Measurements from ENCODE around the gene KRT13. TPM values are rescaled to one million over a fixed set of nuclear protein-coding genes. Genes with fewer than 3 reads are reported as not detected.

The KRT13 gene
- total and polyA plus RNA-seq, 2 of the 4 experiments (the other 2 are of a cell fraction), result 0.18 to 0.56 TPM

GRCh38 chr17:41522301-41523224, 17.2 kb upstream of the KRT13 start:
- Histone ChIP-seq H3K4ac (ENCODE audit: low read depth, low read length) (peak overlapping the region; percentile 93), H3K9ac (ENCODE audit: low read depth, low read length) (no peak overlapping the region; the same call in 1 of the 2 replicates), H3K18ac (ENCODE audit: low read depth, low read length) (peak overlapping the region; percentile 63; the same call in 1 of the 2 replicates), H2BK5ac (ENCODE audit: low read depth, low read length, poor library complexity, severe bottlenecking) (peak overlapping the region; percentile 93), H2AFZ (replicated peaks; ENCODE audit: low read length, poor library complexity) (peak overlapping the region; percentile 79), H3K4me1 (ENCODE audit: control insufficient read depth, insufficient read depth, low read length) (peaks cover 27% of the 10 kb centered on the region), H3K79me1 (ENCODE audit: low read depth in 1 of 2, low read length in 2 of 2) (peaks cover 0 to 4% of the 10 kb centered on the region in 2 experiments; a peak in 1 of 4 replicates), H4K5ac (ENCODE audit: low read depth, low read length) (peak overlapping the region; percentile 88; the same call in 1 of the 2 replicates), H2BK15ac (ENCODE audit: low read depth, low read length) (peak overlapping the region; percentile 100; the same call in 2 of the 3 replicates), H3K27me3 (ENCODE audit: control insufficient read depth, insufficient read depth, low read length) (peaks cover under 1% of the 10 kb centered on the region; the same call in 1 of the 2 replicates), H2AK5ac (ENCODE audit: low read depth, low read length) (peak overlapping the region; percentile 98), H3K56ac (ENCODE audit: extremely low read depth, insufficient read depth, low read length) (peak overlapping the region; percentile 48; the same call in 1 of the 2 replicates), H2BK20ac (ENCODE audit: low read depth, low read length) (peak overlapping the region; percentile 98), H3K9me3 (ENCODE audit: control insufficient read depth, insufficient read depth, low read length) (no peaks in the 10 kb centered on the region), H3K14ac (replicated peaks; ENCODE audit: low read depth, low read length) (peak overlapping the region; percentile 96), H3K36me3 (ENCODE audit: control insufficient read depth, insufficient read depth, low read length) (no peaks in the 10 kb centered on the region), H2AK9ac (replicated peaks; ENCODE audit: low read depth, low read length, poor library complexity) (peak overlapping the region; percentile 98), H2BK120ac (ENCODE audit: low read depth, low read length) (peak overlapping the region; percentile 96), H3K23ac (ENCODE audit: low read depth, low read length) (peak overlapping the region; percentile 40; the same call in 1 of the 2 replicates), H3K4me2 (ENCODE audit: low read depth, low read length) (no peak overlapping the region), H3K9me1 (ENCODE audit: insufficient read depth, low read length) (peaks cover 8% of the 10 kb centered on the region; the same call in 1 of the 2 replicates), H3K27ac (ENCODE audit: insufficient read depth, low read length) (peak overlapping the region; percentile 61; the same call in 1 of the 2 replicates), H4K20me1 (ENCODE audit: insufficient read depth, low read length) (no peaks in the 10 kb centered on the region), H4K8ac (ENCODE audit: low read depth in 2 of 2, low read length in 2 of 2) (peak overlapping the region; percentile 46 to 86), H3K4me3 (ENCODE audit: insufficient read depth, low read depth, low read length) (no peak overlapping the region), H4K91ac (ENCODE audit: insufficient read depth, low read depth, low read length) (peak overlapping the region; percentile 73)
- dilution Hi-C loops (cut with HindIII; ENCODE audit: low sequenced_read_pairs, unreplicated experiment) (no loop called here), intact Hi-C loops (cut with micrococcal nuclease) (no loop called here), in situ Hi-C loops (cut with MboI; ENCODE audit: low sequenced_read_pairs) (no loop called here)
- DNase-seq (no peak), ATAC-seq (ENCODE audit: low read depth) (no peak)
- BruUV-seq (replicated peaks), result no TSS peak
- no CpG with 5 or more reads among the region's 12 CpGs for WGBS, 2 experiments (ENCODE audit: extremely low coverage in 2 of 2, insufficient read length in 1 of 2)
- POLR2A ChIA-PET (ENCODE audit: unreplicated experiment), result no interaction called here
- CTCF ChIA-PET, result interaction anchor here (0.6 kb wide), 1 partner anchor 140 kb away, joined by 3 read pairs; no protein-coding TSS in a partner anchor
- TF ChIP-seq FOS (IDR thresholded peaks at IDR 0.05; ENCODE audit: low read depth, low read length) (no peak), CEBPB (IDR thresholded peaks at IDR 0.05; ENCODE audit: low read depth, low read length) (no peak), MAZ (IDR thresholded peaks at IDR 0.05; ENCODE audit: borderline replicate concordance, low read depth, low read length) (no peak), USF2 (IDR thresholded peaks at IDR 0.05; ENCODE audit: low read depth, low read length) (no peak), CTCF (conservative IDR thresholded peaks at IDR 0.05; ENCODE audit: low read depth, low read length) (no peak), MXI1 (IDR thresholded peaks at IDR 0.05; ENCODE audit: borderline replicate concordance, low read depth, low read length) (no peak), SMC3 (IDR thresholded peaks at IDR 0.05; ENCODE audit: low read depth, low read length) (no peak), ELK1 (IDR thresholded peaks at IDR 0.05; ENCODE audit: borderline replicate concordance, low read depth, low read length) (no peak), POLR2A (IDR thresholded peaks at IDR 0.05; ENCODE audit: low read depth, low read length) (no peak), RFX5 (IDR thresholded peaks at IDR 0.05; ENCODE audit: low read depth, low read length) (no peak), BHLHE40 (IDR thresholded peaks at IDR 0.05; ENCODE audit: low read depth, low read length) (no peak), RCOR1 (IDR thresholded peaks at IDR 0.05; ENCODE audit: insufficient replicate concordance, low read length) (no peak), NFE2L2 (IDR thresholded peaks at IDR 0.05; ENCODE audit: low read depth, low read length) (no peak)

Measured in IMR-90 (cell line).